Activated CD8-positive, alpha-beta T cell treated with anti-CD3 and anti-CD28 coated beads for 36 hours (primary cell): ENCODE measurements around the gene ITGA6. TPM values are rescaled to one million over a fixed set of nuclear protein-coding genes. Genes with fewer than 3 reads are reported as not detected.

ENCODE experiments used
- ATAC-seq: fragments of 200-7000 bp; cut with Tn5 transposase; one replicate; pipeline ENCODE4 v1.10.0; 2021; ENCODE audit warnings: mild to moderate bottlenecking, moderate library complexity
- CTCF ChIA-PET: fragments of 350-600 bp; sonication (Branson Sonifier 250); formaldehyde crosslinking; loops from one replicate; lab custom pipeline; 2021; ENCODE audit warnings: antibody characterized with exemption; lab: Charles Lee
- POLR2A ChIA-PET: fragments of 350-600 bp; sonication (Branson Sonifier 250); formaldehyde crosslinking; loops from one replicate; lab custom pipeline; 2021; ENCODE audit warnings: antibody characterized with exemption; lab: Charles Lee
- DNase-seq: peaks from one replicate; pipeline ENCODE4 v3.0.0-alpha.2; 2020
- H3K27ac Mint-ChIP-seq: one replicate; pipeline ENCODE4 v1.8.0; 2021; ENCODE audit warnings: mild to moderate bottlenecking, mixed read lengths
- H3K27me3 Mint-ChIP-seq: one replicate; pipeline ENCODE4 v1.8.0; 2021; ENCODE audit warnings: mixed read lengths
- H3K36me3 Mint-ChIP-seq: one replicate; pipeline ENCODE4 v1.8.0; 2021; ENCODE audit warnings: low read depth, mixed read lengths
- H3K4me1 Mint-ChIP-seq: one replicate; pipeline ENCODE4 v1.8.0; 2021; ENCODE audit warnings: low read depth, mixed read lengths
- H3K4me3 Mint-ChIP-seq: one replicate; pipeline ENCODE4 v1.8.0; 2021; ENCODE audit warnings: mild to moderate bottlenecking, moderate library complexity, mixed read lengths
- H3K9me3 Mint-ChIP-seq: one replicate; pipeline ENCODE4 v1.8.0; 2021; ENCODE audit warnings: mixed read lengths
- intact Hi-C: fragments of 100-400 bp; cut with micrococcal nuclease; formaldehyde crosslinking; loops from one replicate; pipeline ENCODE4 v1.10.0; 2022
- total RNA-seq, 2 experiments: library from RNA; stranded (reverse); gene quantifications; one replicate each; pipeline ENCODE4 v1.2.3, GENCODE V29; 2021
- TF ChIP-seq, protein P1 (sequence below): fragments of 200-600 bp; IDR thresholded peaks from one replicate; pipeline ENCODE4 v1.8.0; 2022; ENCODE audit warnings: antibody characterized with exemption, mild to moderate bottlenecking

The ITGA6 gene
- 1 to 10 TPM; 7.9 to 8.4 TPM for total RNA-seq

DNA sequence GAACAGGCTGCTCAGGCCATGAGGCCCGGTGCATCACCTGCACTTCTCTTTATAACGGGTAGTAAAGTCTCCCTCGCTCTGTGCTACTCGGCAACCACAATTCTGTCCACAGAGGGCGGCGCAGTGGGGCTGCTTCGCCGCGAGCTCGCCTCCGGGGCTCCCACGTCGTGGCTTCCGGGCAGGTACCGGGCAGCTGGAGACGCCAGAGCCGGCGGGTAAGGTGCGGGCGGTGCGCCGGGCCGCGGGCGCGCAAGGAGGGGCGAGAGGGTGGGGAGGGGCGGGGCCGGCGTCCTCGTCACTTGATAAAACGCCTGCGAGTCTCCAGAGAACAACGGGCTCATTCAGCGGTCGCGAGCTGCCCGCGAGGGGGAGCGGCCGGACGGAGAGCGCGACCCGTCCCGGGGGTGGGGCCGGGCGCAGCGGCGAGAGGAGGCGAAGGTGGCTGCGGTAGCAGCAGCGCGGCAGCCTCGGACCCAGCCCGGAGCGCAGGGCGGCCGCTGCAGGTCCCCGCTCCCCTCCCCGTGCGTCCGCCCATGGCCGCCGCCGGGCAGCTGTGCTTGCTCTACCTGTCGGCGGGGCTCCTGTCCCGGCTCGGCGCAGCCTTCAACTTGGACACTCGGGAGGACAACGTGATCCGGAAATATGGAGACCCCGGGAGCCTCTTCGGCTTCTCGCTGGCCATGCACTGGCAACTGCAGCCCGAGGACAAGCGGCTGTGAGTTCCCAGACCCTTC lies at the start of gene ITGA6:
ITGA6 (plus strand) TSS at position 331 of the 734 bp plus-strand sequence.
- H3K36me3 Mint-ChIP-seq, result no peaks in the 10 kb centered on the region
- peak; percentile 77 for DNase-seq
- peaks cover 57% of the 10 kb centered on the region for H3K4me1 Mint-ChIP-seq
- intact Hi-C loops, result no loop called here
- no peaks in the 10 kb centered on the region for H3K9me3 Mint-ChIP-seq
- ATAC-seq, result peak; percentile 71
- TF ChIP-seq, protein P1, sequence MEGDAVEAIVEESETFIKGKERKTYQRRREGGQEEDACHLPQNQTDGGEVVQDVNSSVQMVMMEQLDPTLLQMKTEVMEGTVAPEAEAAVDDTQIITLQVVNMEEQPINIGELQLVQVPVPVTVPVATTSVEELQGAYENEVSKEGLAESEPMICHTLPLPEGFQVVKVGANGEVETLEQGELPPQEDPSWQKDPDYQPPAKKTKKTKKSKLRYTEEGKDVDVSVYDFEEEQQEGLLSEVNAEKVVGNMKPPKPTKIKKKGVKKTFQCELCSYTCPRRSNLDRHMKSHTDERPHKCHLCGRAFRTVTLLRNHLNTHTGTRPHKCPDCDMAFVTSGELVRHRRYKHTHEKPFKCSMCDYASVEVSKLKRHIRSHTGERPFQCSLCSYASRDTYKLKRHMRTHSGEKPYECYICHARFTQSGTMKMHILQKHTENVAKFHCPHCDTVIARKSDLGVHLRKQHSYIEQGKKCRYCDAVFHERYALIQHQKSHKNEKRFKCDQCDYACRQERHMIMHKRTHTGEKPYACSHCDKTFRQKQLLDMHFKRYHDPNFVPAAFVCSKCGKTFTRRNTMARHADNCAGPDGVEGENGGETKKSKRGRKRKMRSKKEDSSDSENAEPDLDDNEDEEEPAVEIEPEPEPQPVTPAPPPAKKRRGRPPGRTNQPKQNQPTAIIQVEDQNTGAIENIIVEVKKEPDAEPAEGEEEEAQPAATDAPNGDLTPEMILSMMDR, result peak; percentile 37
- CTCF ChIA-PET, result interaction anchor here (0.6 to 33.7 kb wide), 8 partner anchors 8 to 323 kb away, joined by 3 to 746 read pairs (median 3); no protein-coding TSS in a partner anchor
- POLR2A ChIA-PET, result interaction anchor here (0.8 to 7.5 kb wide), 7 partner anchors 9 to 44 kb away, joined by 4 to 66 read pairs (median 5); no protein-coding TSS in a partner anchor
- H3K27me3 Mint-ChIP-seq, result peaks cover 4% of the 10 kb centered on the region
- H3K4me3 Mint-ChIP-seq, result peak within 1 kb of the TSS; percentile 76
- peak within 1 kb of the TSS; percentile 76 for H3K27ac Mint-ChIP-seq

DNA sequence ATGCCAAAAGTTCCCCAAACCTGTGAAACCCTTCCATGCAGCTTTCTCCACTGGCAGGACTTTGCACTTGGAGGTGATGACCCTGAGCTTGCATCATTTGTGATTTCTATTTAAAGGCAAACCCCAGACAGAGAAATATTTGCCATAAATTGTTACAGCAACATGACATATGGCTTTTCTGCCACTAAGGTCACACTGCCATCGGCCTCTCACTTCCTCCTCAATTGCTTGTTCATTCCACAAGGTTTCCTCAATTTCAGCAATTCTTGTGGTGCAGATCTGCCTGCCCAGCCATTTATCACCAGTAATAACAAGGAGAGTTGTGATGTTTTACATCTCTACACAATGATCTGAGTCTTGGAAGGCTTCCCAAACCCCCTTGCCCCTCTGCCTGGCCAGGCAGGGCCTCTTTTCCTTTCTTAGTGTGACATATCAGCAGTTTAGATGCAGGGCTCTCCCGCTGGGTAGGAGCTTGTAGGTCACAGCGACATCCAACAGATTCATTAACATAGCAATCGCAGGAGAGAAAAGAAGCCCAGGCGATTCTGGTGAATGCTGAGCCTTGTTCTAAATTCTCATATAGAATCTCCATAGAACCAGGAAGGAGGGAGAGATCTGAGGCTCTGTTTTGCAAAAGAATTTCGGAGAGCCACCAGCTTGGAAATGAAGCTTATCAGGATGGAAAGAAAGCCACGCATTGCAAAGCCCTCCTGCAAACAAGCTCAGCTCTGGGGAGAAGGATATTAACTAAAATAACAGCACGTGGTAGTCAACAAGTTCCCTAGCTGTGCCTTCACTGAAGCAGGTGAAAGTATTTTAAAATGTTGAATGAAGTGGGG lies 46.7 kb upstream of the ITGA6 start:
- CTCF ChIA-PET, result interaction anchor here (0.9 to 1.1 kb wide), 2 partner anchors 81 to 253 kb away, joined by 3 to 5 read pairs; no protein-coding TSS in a partner anchor

DNA sequence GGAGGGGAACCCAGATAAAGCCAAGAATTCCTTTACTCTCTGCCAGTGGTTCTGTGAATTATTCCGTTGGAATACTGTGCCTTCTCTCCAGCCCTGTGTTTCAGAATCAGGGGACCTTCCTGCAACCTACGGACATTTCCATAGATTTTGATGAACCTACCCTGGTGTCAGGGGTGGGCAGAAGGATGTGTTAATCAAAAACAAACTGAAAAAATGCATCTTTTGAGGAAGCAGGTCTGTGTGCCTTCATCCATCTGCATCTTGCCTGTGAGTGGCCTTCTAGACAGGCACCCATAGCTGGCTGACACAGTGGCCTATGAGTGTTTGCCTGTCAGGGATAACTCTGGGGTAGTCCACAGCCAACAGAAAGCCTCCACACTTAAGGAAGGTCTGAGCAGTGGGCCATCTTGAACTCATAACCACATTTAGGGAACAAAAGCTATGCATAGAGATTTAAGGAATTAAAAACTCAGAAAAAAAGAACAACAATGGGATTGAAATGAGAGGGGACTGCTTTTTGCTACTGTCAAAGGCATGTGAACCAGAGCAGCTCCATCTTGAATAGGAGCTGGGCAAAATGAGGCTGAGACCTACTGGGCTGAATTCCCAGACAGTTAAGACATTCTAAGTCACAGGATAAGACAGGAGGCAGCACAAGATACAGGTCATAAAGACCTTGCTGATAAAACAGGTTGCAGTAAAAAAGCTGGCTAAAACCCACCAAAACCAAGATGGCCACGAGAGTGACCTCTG lies 45.9 kb upstream of the ITGA6 start:
- DNase-seq (no peak), ATAC-seq (no peak)
- Mint-ChIP-seq H3K9me3 (peaks cover 2% of the 10 kb centered on the region), H3K36me3 (peaks cover 2% of the 10 kb centered on the region), H3K4me1 (no peaks in the 10 kb centered on the region), H3K27me3 (no peaks in the 10 kb centered on the region), H3K27ac (no peak overlapping the region), H3K4me3 (no peak overlapping the region)
- ChIA-PET CTCF (no interaction called here), POLR2A (interaction anchor here (0.6 kb wide), 1 partner anchor 535 kb away, joined by 3 read pairs; no protein-coding TSS in a partner anchor)
- TF ChIP-seq, protein P1, result no peak
- intact Hi-C loops, result no loop called here

More for the DNA sequence above, 46.7 kb upstream of the ITGA6 start:
- Mint-ChIP-seq H3K4me1 (no peaks in the 10 kb centered on the region), H3K27ac (no peak overlapping the region), H3K36me3 (peaks cover 2% of the 10 kb centered on the region), H3K4me3 (no peak overlapping the region), H3K27me3 (no peaks in the 10 kb centered on the region), H3K9me3 (peaks cover 2% of the 10 kb centered on the region)
- POLR2A ChIA-PET, result no interaction called here
- no peak for DNase-seq
- intact Hi-C loops, result no loop called here
- TF ChIP-seq, protein P1, result no peak
- no peak for ATAC-seq

DNA sequence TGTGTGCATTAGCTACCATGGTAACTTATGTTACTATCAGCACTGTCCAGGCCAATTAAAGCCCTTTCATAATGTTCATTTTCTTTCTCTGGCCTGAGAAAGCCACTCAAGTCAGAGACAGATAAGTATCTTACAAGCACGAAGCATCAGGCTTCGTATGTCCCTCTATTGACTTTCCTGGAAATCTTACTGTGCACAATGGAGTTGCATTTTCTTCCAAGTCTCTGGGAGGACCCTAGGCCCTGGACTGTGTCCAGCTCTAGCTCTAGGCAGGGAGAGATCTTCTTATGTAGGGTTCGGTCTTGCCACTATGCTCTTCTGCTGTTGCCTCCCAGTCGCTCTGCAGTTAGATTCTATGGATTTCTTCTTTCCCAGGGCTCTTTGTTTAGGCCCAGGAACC lies 40.0 kb upstream of the ITGA6 start:
- TF ChIP-seq, protein P1, result no peak
- no peaks in the 10 kb centered on the region for H3K27me3 Mint-ChIP-seq
- no peak overlapping the region for H3K27ac Mint-ChIP-seq
- ChIA-PET CTCF (no interaction called here), POLR2A (no interaction called here)
- no peak overlapping the region for H3K4me3 Mint-ChIP-seq
- intact Hi-C loops, result no loop called here
- no peaks in the 10 kb centered on the region for H3K9me3 Mint-ChIP-seq
- H3K4me1 Mint-ChIP-seq, result no peaks in the 10 kb centered on the region
- no peak for ATAC-seq
- no peaks in the 10 kb centered on the region for H3K36me3 Mint-ChIP-seq
- DNase-seq, result no peak
